SK-N-SH treated with all-trans-retinoic acid at 6 μM for 48 hours (cell line): ENCODE measurements around the gene NUTF2.

ENCODE experiments used
- ATAC-seq: fragments of 200-7000 bp; cut with Tn5 transposase; 3 replicates; pipeline ENCODE4 v1.9.1; 2020; ENCODE audit warnings: mild to moderate bottlenecking, moderate library complexity
- ARNTL ChIP-seq: fragments of 450-650 bp; formaldehyde crosslinking; IDR thresholded peaks from 2 replicates; pipeline ENCODE4 v1.5.0; 2020; ENCODE audit warnings: low read depth, mild to moderate bottlenecking, moderate library complexity, borderline replicate concordance
- BACH2 ChIP-seq: fragments of 250-450 bp; sonication (Bioruptor Pico); IDR thresholded peaks from 2 replicates; pipeline ENCODE4 v1.9.0; 2021; ENCODE audit warnings: mild to moderate bottlenecking, borderline replicate concordance
- CREB5 ChIP-seq: fragments of 250-450 bp; sonication (Bioruptor Pico); IDR thresholded peaks from 2 replicates; pipeline ENCODE4 v1.5.1; 2020; ENCODE audit warnings: low read depth, mild to moderate bottlenecking, moderate library complexity
- CSDC2 ChIP-seq: fragments of 250-450 bp; sonication (Bioruptor Pico); IDR thresholded peaks from 2 replicates; pipeline ENCODE4 v1.5.0; 2020; ENCODE audit warnings: mild to moderate bottlenecking, moderate library complexity
- ESRRG ChIP-seq: fragments of 250-450 bp; sonication (Bioruptor Pico); IDR thresholded peaks from 2 replicates; pipeline ENCODE4 v1.6.1; 2021; ENCODE audit warnings: mild to moderate bottlenecking
- GLIS3 ChIP-seq: fragments of 250-450 bp; sonication (Bioruptor Pico); IDR thresholded peaks from 2 replicates; pipeline ENCODE4 v1.5.0; 2020; ENCODE audit warnings: mild to moderate bottlenecking, moderate library complexity
- ISL1 ChIP-seq: fragments of 250-450 bp; sonication (Bioruptor Pico); IDR thresholded peaks from 2 replicates; pipeline ENCODE4 v2.1.2; 2022; ENCODE audit warnings: mild to moderate bottlenecking, moderate library complexity
- OSR1 ChIP-seq: fragments of 250-450 bp; sonication (Bioruptor Pico); IDR thresholded peaks from 2 replicates; pipeline ENCODE4 v1.8.0; 2022; ENCODE audit warnings: moderate library complexity, mild to moderate bottlenecking, inconsistent platforms
- POU6F1 ChIP-seq: fragments of 250-450 bp; sonication (Bioruptor Pico); IDR thresholded peaks from 2 replicates; pipeline ENCODE4 v1.8.0; 2021; ENCODE audit warnings: low read depth, mild to moderate bottlenecking, moderate library complexity, borderline replicate concordance
- PPARA ChIP-seq: fragments of 250-450 bp; sonication (Bioruptor Pico); IDR thresholded peaks from 2 replicates; pipeline ENCODE4 v1.5.0; 2020; ENCODE audit warnings: mild to moderate bottlenecking, borderline replicate concordance
- RARB ChIP-seq: fragments of 250-450 bp; sonication (Bioruptor Pico); IDR thresholded peaks from 2 replicates; pipeline ENCODE4 v1.8.0; 2021; ENCODE audit warnings: mild to moderate bottlenecking, moderate library complexity
- SNAI2 ChIP-seq: fragments of 250-450 bp; sonication (Bioruptor Pico); IDR thresholded peaks from 2 replicates; pipeline ENCODE4 v1.5.0; 2020; ENCODE audit warnings: mild to moderate bottlenecking, moderate library complexity
- TCF4 ChIP-seq: fragments of 250-450 bp; sonication (Bioruptor Pico); IDR thresholded peaks from 2 replicates; pipeline ENCODE4 v1.8.0; 2021; ENCODE audit warnings: mild to moderate bottlenecking, moderate library complexity, borderline replicate concordance
- TOX ChIP-seq: fragments of 250-450 bp; sonication (Bioruptor Pico); IDR thresholded peaks from 2 replicates; pipeline ENCODE4 v1.8.0; 2021; ENCODE audit warnings: mild to moderate bottlenecking, moderate library complexity, borderline replicate concordance
- ZC3H10 ChIP-seq: fragments of 250-450 bp; sonication (Bioruptor Pico); IDR thresholded peaks from 2 replicates; pipeline ENCODE4 v1.5.1; 2021; ENCODE audit warnings: mild to moderate bottlenecking, moderate library complexity
- ZFP3 ChIP-seq: fragments of 250-450 bp; sonication (Bioruptor Pico); IDR thresholded peaks from 2 replicates; pipeline ENCODE4 v1.5.0; 2020; ENCODE audit warnings: mild to moderate bottlenecking, moderate library complexity
- ZFP30 ChIP-seq: fragments of 450-650 bp; formaldehyde crosslinking; IDR thresholded peaks from 2 replicates; pipeline ENCODE4 v1.5.0; 2022; ENCODE audit warnings: mild to moderate bottlenecking, moderate library complexity
- ZNF565 ChIP-seq: fragments of 450-650 bp; formaldehyde crosslinking; conservative IDR thresholded peaks from 2 replicates; pipeline ENCODE4 v1.5.0; 2020; ENCODE audit warnings: low read depth, mild to moderate bottlenecking, moderate library complexity
- ZNF70 ChIP-seq: fragments of 450-650 bp; formaldehyde crosslinking; IDR thresholded peaks from 2 replicates; pipeline ENCODE4 v1.5.0; 2020; ENCODE audit warnings: mild to moderate bottlenecking, moderate library complexity
- ZNF8 ChIP-seq: fragments of 450-650 bp; formaldehyde crosslinking; IDR thresholded peaks from 2 replicates; pipeline ENCODE4 v1.5.0; 2020; ENCODE audit warnings: mild to moderate bottlenecking, moderate library complexity
- TF ChIP-seq, protein P1 (sequence below): fragments of 250-450 bp; sonication (Bioruptor Pico); IDR thresholded peaks from 2 replicates; pipeline ENCODE4 v1.5.1; 2021; ENCODE audit warnings: mild to moderate bottlenecking, moderate library complexity
- TF ChIP-seq, protein P2 (sequence below): fragments of 250-450 bp; sonication (Bioruptor Pico); IDR thresholded peaks from 2 replicates; pipeline ENCODE4 v1.8.0; 2020; ENCODE audit warnings: mild to moderate bottlenecking, moderate library complexity, borderline replicate concordance

The NUTF2 gene

GRCh38 chr16:67879936-67880335 is 33.2 kb downstream of the NUTF2 start:
- ATAC-seq, result no peak
- TF ChIP-seq POU6F1 (CRISPR knock-in tag) (no peak), ESRRG (no peak), CSDC2 (CRISPR knock-in tag) (no peak), ARNTL (no peak), ZNF70 (CRISPR knock-in tag) (no peak)

GRCh38 chr16:67880584-67880983 is 33.9 kb downstream of the NUTF2 start:
- no peak for TF ChIP-seq CREB5
- no peak for TF ChIP-seq ZC3H10 (CRISPR knock-in tag)
- no peak for TF ChIP-seq TCF4 (CRISPR knock-in tag)
- TF ChIP-seq TOX (CRISPR knock-in tag), result no peak
- TF ChIP-seq ISL1 (CRISPR knock-in tag), result no peak
- TF ChIP-seq, protein P1, sequence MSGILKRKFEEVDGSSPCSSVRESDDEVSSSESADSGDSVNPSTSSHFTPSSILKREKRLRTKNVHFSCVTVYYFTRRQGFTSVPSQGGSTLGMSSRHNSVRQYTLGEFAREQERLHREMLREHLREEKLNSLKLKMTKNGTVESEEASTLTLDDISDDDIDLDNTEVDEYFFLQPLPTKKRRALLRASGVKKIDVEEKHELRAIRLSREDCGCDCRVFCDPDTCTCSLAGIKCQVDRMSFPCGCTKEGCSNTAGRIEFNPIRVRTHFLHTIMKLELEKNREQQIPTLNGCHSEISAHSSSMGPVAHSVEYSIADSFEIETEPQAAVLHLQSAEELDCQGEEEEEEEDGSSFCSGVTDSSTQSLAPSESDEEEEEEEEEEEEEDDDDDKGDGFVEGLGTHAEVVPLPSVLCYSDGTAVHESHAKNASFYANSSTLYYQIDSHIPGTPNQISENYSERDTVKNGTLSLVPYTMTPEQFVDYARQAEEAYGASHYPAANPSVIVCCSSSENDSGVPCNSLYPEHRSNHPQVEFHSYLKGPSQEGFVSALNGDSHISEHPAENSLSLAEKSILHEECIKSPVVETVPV (CRISPR knock-in tag), result no peak
- TF ChIP-seq BACH2 (CRISPR knock-in tag), result no peak
- no peak for TF ChIP-seq ZFP3 (CRISPR knock-in tag)
- no peak for TF ChIP-seq SNAI2 (CRISPR knock-in tag)
- TF ChIP-seq ESRRG, result no peak
- no peak for TF ChIP-seq PPARA (CRISPR knock-in tag)
- no peak for TF ChIP-seq ARNTL
- no peak for TF ChIP-seq ZFP30 (CRISPR knock-in tag)
- ATAC-seq, result no peak

GRCh38 chr16:67881621-67882161 is 35.0 kb downstream of the NUTF2 start:
- no peak for TF ChIP-seq RARB (CRISPR knock-in tag)
- no peak for TF ChIP-seq OSR1 (CRISPR knock-in tag)
- no peak for TF ChIP-seq TOX (CRISPR knock-in tag)
- no peak for TF ChIP-seq ZNF70 (CRISPR knock-in tag)
- TF ChIP-seq, protein P2, sequence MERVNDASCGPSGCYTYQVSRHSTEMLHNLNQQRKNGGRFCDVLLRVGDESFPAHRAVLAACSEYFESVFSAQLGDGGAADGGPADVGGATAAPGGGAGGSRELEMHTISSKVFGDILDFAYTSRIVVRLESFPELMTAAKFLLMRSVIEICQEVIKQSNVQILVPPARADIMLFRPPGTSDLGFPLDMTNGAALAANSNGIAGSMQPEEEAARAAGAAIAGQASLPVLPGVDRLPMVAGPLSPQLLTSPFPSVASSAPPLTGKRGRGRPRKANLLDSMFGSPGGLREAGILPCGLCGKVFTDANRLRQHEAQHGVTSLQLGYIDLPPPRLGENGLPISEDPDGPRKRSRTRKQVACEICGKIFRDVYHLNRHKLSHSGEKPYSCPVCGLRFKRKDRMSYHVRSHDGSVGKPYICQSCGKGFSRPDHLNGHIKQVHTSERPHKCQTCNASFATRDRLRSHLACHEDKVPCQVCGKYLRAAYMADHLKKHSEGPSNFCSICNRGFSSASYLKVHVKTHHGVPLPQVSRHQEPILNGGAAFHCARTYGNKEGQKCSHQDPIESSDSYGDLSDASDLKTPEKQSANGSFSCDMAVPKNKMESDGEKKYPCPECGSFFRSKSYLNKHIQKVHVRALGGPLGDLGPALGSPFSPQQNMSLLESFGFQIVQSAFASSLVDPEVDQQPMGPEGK, result no peak
- no peak for TF ChIP-seq POU6F1 (CRISPR knock-in tag)
- no peak for TF ChIP-seq ZC3H10 (CRISPR knock-in tag)
- TF ChIP-seq PPARA (CRISPR knock-in tag), result no peak
- TF ChIP-seq GLIS3 (CRISPR knock-in tag), result no peak
- TF ChIP-seq ZNF565 (CRISPR knock-in tag), result no peak
- TF ChIP-seq, protein P1 (CRISPR knock-in tag), result no peak
- TF ChIP-seq ARNTL, result no peak
- no peak for TF ChIP-seq ZFP30 (CRISPR knock-in tag)
- no peak for TF ChIP-seq BACH2 (CRISPR knock-in tag)
- TF ChIP-seq ZNF8, result no peak
- TF ChIP-seq ISL1 (CRISPR knock-in tag), result no peak
- no peak for TF ChIP-seq SNAI2 (CRISPR knock-in tag)
- TF ChIP-seq ZFP3 (CRISPR knock-in tag), result no peak
- TF ChIP-seq CSDC2 (CRISPR knock-in tag), result no peak
- TF ChIP-seq, all 23 proteins: peak for 0
- ATAC-seq, result no peak
